Naive thymus-derived CD4-positive, alpha-beta T cell (primary cell): Measurements from ENCODE around the gene SHLD2. TPM values are rescaled to one million over a fixed set of nuclear protein-coding genes. Genes with fewer than 3 reads are reported as not detected.

Source experiments
- ATAC-seq: fragments of 150-1000 bp; cut with Tn5 transposase; 2 replicates; pipeline ENCODE4 v1.10.0; 2021; ENCODE audit warnings: mild to moderate bottlenecking, moderate library complexity
- CTCF ChIA-PET: fragments of 350-600 bp; sonication (Branson Sonifier 250); formaldehyde crosslinking; loops from one replicate; lab custom pipeline; 2021; ENCODE audit warnings: antibody characterized with exemption; lab: Charles Lee
- POLR2A ChIA-PET: fragments of 350-600 bp; sonication (Branson Sonifier 250); formaldehyde crosslinking; loops from one replicate; lab custom pipeline; 2021; ENCODE audit warnings: antibody characterized with exemption, inconsistent platforms; lab: Charles Lee
- DNase-seq, 9 donors: peaks; one replicate each; pipeline versions ENCODE4 v3.0.0 to v3.0.0-alpha.2; 2020 to 2022; ENCODE audit warnings: mixed read lengths in 1 of 9
- H3K27ac ChIP-seq: one replicate; pipeline ENCODE4 v1.7.0; 2013; ENCODE audit warnings: mild to moderate bottlenecking, low read depth, low read length, moderate library complexity
- H3K27me3 ChIP-seq, 2 donors: one replicate each; pipeline ENCODE4 v1.7.0; 2013; ENCODE audit warnings: low read length in 2 of 2, mild to moderate bottlenecking in 2 of 2, moderate library complexity in 2 of 2; ENCODE audit not compliant: control insufficient read depth in 2 of 2, insufficient read depth in 2 of 2
- H3K36me3 ChIP-seq, 3 experiments: 1 replicate in 2 of 3; 2 replicates in 1 of 3; pipeline ENCODE4 v1.7.0; 2013; ENCODE audit warnings: low read length in 3 of 3, mild to moderate bottlenecking in 3 of 3, moderate library complexity in 1 of 3; ENCODE audit not compliant: insufficient read depth in 3 of 3, control insufficient read depth in 2 of 3
- H3K4me1 ChIP-seq, 2 donors: one replicate each; pipeline ENCODE4 v1.7.0; 2013; ENCODE audit warnings: low read length in 2 of 2, mild to moderate bottlenecking in 2 of 2, moderate library complexity in 1 of 2; ENCODE audit not compliant: control insufficient read depth in 2 of 2, insufficient read depth in 2 of 2
- H3K4me3 ChIP-seq: 2 replicates; pipeline ENCODE4 v1.7.0; 2013; ENCODE audit warnings: mild to moderate bottlenecking, low read length
- H3K9me3 ChIP-seq, 3 experiments: 1 replicate in 2 of 3; 2 replicates in 1 of 3; pipeline ENCODE4 v1.7.0; 2013; ENCODE audit warnings: low read length in 3 of 3; ENCODE audit not compliant: control insufficient read depth in 2 of 3
- H3K27ac Mint-ChIP-seq, 9 donors: one replicate each; pipeline ENCODE4 v1.8.0; 2020 to 2022; ENCODE audit warnings: mixed read lengths in 9 of 9, mild to moderate bottlenecking in 8 of 9, moderate library complexity in 5 of 9, inconsistent platforms in 2 of 9
- H3K27me3 Mint-ChIP-seq, 5 donors: one replicate each; pipeline ENCODE4 v1.8.0; 2021 to 2022; ENCODE audit warnings: mixed read lengths in 5 of 5, mild to moderate bottlenecking in 1 of 5
- H3K36me3 Mint-ChIP-seq, 5 donors: one replicate each; pipeline ENCODE4 v1.8.0; 2020 to 2022; ENCODE audit warnings: mixed read lengths in 5 of 5, mild to moderate bottlenecking in 3 of 5, inconsistent platforms in 1 of 5
- H3K4me1 Mint-ChIP-seq, 7 donors: one replicate each; pipeline ENCODE4 v1.8.0; 2020 to 2022; ENCODE audit warnings: mixed read lengths in 7 of 7, mild to moderate bottlenecking in 3 of 7, inconsistent platforms in 1 of 7
- H3K4me3 Mint-ChIP-seq, 10 donors: one replicate each; pipeline ENCODE4 v1.8.0; 2020 to 2022; ENCODE audit warnings: mild to moderate bottlenecking in 10 of 10, mixed read lengths in 10 of 10, moderate library complexity in 6 of 10, inconsistent platforms in 2 of 10
- H3K9me3 Mint-ChIP-seq, 11 donors: one replicate each; pipeline ENCODE4 v1.8.0; 2020 to 2022; ENCODE audit warnings: mixed read lengths in 11 of 11, mild to moderate bottlenecking in 4 of 11, inconsistent platforms in 1 of 11, moderate library complexity in 1 of 11
- intact Hi-C, 2 donors: fragments of 100-400 bp; cut with micrococcal nuclease; formaldehyde crosslinking; loops; one replicate each; pipeline ENCODE4 v1.15.1; 2023
- polyA plus RNA-seq, 2 donors: library from polyadenylated mRNA; unstranded; fragments of 300-500 nt; fragmentation: Illumina TruSeq; gene quantifications; one replicate each; pipeline ENCODE4 v1.2.3, GENCODE V29; 2021
- total RNA-seq, 6 experiments: library from RNA in 5 of 6; stranded (reverse) in 5 of 6; gene quantifications; 1 replicate in 5 of 6; 2 replicates in 1 of 6; pipeline ENCODE4 v1.2.3 and lab custom pipeline; 2021 to 2026

The SHLD2 gene
- total and polyA plus RNA-seq, 7 experiments from 2014 or later = 14.9 to 31.4 (median 20.6) TPM

- H3K9me3 ChIP-seq = no peaks in the 10 kb centered on the region
- Mint-ChIP-seq H3K9me3 (no peaks in the 10 kb centered on the region), H3K36me3 (peaks cover 3 to 37% (median 16%) of the 10 kb centered on the region in 5 donors), H3K4me3 (no peak overlapping the region), H3K27ac (no peak overlapping the region), H3K27me3 (no peaks in the 10 kb centered on the region), H3K4me1 (no peaks in the 10 kb centered on the region)
- POLR2A ChIA-PET = no interaction called here
- peaks cover 22 to 74% (median 25%) of the 10 kb centered on the region in 3 experiments for H3K36me3 ChIP-seq
- H3K4me1 ChIP-seq = no peaks in the 10 kb centered on the region
- DNase-seq (no peak), ATAC-seq (no peak)
- intact Hi-C loops = no loop called here
- no peaks in the 10 kb centered on the region for H3K27me3 ChIP-seq
- CTCF ChIA-PET = no interaction called here
- no peak overlapping the region for H3K4me3 ChIP-seq
- no peak overlapping the region for H3K27ac ChIP-seq
Observed at GRCh38 chr10:87058171-87058570, 36.8 kb upstream of the SHLD2 start.

- no peaks in the 10 kb centered on the region for H3K9me3 Mint-ChIP-seq
- H3K36me3 Mint-ChIP-seq = peaks cover 3 to 41% (median 25%) of the 10 kb centered on the region in 5 donors
- intact Hi-C loops = no loop called here
- Histone ChIP-seq H3K4me3 (no peak overlapping the region), H3K27me3 (no peaks in the 10 kb centered on the region), H3K27ac (no peak overlapping the region), H3K4me1 (no peaks in the 10 kb centered on the region), H3K36me3 (peaks cover 22 to 73% (median 25%) of the 10 kb centered on the region in 3 experiments), H3K9me3 (no peaks in the 10 kb centered on the region)
- ChIA-PET CTCF (no interaction called here), POLR2A (no interaction called here)
- ATAC-seq (no peak), DNase-seq (no peak)
- H3K27ac Mint-ChIP-seq = no peak overlapping the region
- H3K4me1 Mint-ChIP-seq = no peaks in the 10 kb centered on the region
- no peaks in the 10 kb centered on the region for H3K27me3 Mint-ChIP-seq
- no peak overlapping the region for H3K4me3 Mint-ChIP-seq
Observed at GRCh38 chr10:87059401-87059800, 35.6 kb upstream of the SHLD2 start.

GRCh38 chr10:87060280-87060928, 34.6 kb upstream of the SHLD2 start:
- Histone ChIP-seq H3K27ac (no peak overlapping the region), H3K9me3 (no peaks in the 10 kb centered on the region), H3K27me3 (no peaks in the 10 kb centered on the region), H3K4me1 (no peaks in the 10 kb centered on the region), H3K36me3 (peaks cover 22 to 65% (median 25%) of the 10 kb centered on the region in 3 experiments), H3K4me3 (no peak overlapping the region)
- no peak for ATAC-seq
- Mint-ChIP-seq H3K4me1 (no peaks in the 10 kb centered on the region), H3K36me3 (peaks cover 3 to 41% (median 25%) of the 10 kb centered on the region in 5 donors), H3K27ac (peak overlapping the region in 3 of 9 donors; percentile 55 to 65 (median 57)), H3K9me3 (no peaks in the 10 kb centered on the region), H3K4me3 (no peak overlapping the region), H3K27me3 (no peaks in the 10 kb centered on the region)
- intact Hi-C loops = loop anchor here in 1 of 2 donors (5.0 kb wide), 1 partner anchor 123 kb away; no protein-coding TSS in a partner anchor
- no peak for DNase-seq
- ChIA-PET CTCF (no interaction called here), POLR2A (no interaction called here)

GRCh38 chr10:87064651-87065050, 30.4 kb upstream of the SHLD2 start:
- intact Hi-C loops = loop anchor here in 1 of 2 donors (5.0 kb wide), 1 partner anchor 127 kb away; no protein-coding TSS in a partner anchor
- Mint-ChIP-seq H3K27ac (no peak overlapping the region), H3K4me3 (no peak overlapping the region), H3K4me1 (peaks cover 0 to 4% (median 0%) of the 10 kb centered on the region in 7 donors), H3K9me3 (no peaks in the 10 kb centered on the region), H3K36me3 (peaks cover 14 to 61% (median 40%) of the 10 kb centered on the region in 5 donors), H3K27me3 (no peaks in the 10 kb centered on the region)
- Histone ChIP-seq H3K4me3 (no peak overlapping the region), H3K9me3 (no peaks in the 10 kb centered on the region), H3K27ac (no peak overlapping the region), H3K4me1 (no peaks in the 10 kb centered on the region), H3K36me3 (peaks cover 27 to 68% (median 27%) of the 10 kb centered on the region in 3 experiments), H3K27me3 (no peaks in the 10 kb centered on the region)
- DNase-seq (no peak), ATAC-seq (no peak)
- POLR2A ChIA-PET = no interaction called here
- CTCF ChIA-PET = interaction anchor here (1.1 kb wide), 1 partner anchor 125 kb away, joined by 4 read pairs; no protein-coding TSS in a partner anchor

GRCh38 chr10:87066178-87066577, 28.8 kb upstream of the SHLD2 start:
- H3K36me3 Mint-ChIP-seq = peaks cover 14 to 51% (median 31%) of the 10 kb centered on the region in 5 donors

GRCh38 chr10:87066865-87067264, 28.1 kb upstream of the SHLD2 start:
- Histone ChIP-seq H3K4me1 (no peaks in the 10 kb centered on the region), H3K4me3 (no peak overlapping the region), H3K36me3 (peaks cover 18 to 59% (median 18%) of the 10 kb centered on the region in 3 experiments), H3K27me3 (no peaks in the 10 kb centered on the region), H3K27ac (no peak overlapping the region), H3K9me3 (no peaks in the 10 kb centered on the region)
- ChIA-PET POLR2A (no interaction called here), CTCF (interaction anchor here (0.7 kb wide), 1 partner anchor 9 kb away, joined by 3 read pairs; no protein-coding TSS in a partner anchor)
- peaks cover 0 to 5% (median 0%) of the 10 kb centered on the region in 7 donors for H3K4me1 Mint-ChIP-seq
- DNase-seq = no peak
- intact Hi-C loops = no loop called here
- H3K27ac Mint-ChIP-seq = peak overlapping the region in 4 of 9 donors; percentile 25 to 72 (median 50)
- no peaks in the 10 kb centered on the region for H3K27me3 Mint-ChIP-seq
- no peak overlapping the region for H3K4me3 Mint-ChIP-seq
- ATAC-seq = no peak
- peaks cover 20 to 58% (median 36%) of the 10 kb centered on the region in 5 donors for H3K36me3 Mint-ChIP-seq
- no peaks in the 10 kb centered on the region for H3K9me3 Mint-ChIP-seq

More at GRCh38 chr10:87066178-87066577, 28.8 kb upstream of the SHLD2 start:
- H3K27me3 Mint-ChIP-seq = no peaks in the 10 kb centered on the region
- Histone ChIP-seq H3K9me3 (no peaks in the 10 kb centered on the region), H3K36me3 (peaks cover 18 to 61% (median 18%) of the 10 kb centered on the region in 3 experiments), H3K27ac (no peak overlapping the region), H3K4me3 (no peak overlapping the region), H3K27me3 (no peaks in the 10 kb centered on the region), H3K4me1 (no peaks in the 10 kb centered on the region)
- H3K9me3 Mint-ChIP-seq = no peaks in the 10 kb centered on the region
- peak overlapping the region in 5 of 9 donors; percentile 9 to 38 (median 19) for H3K27ac Mint-ChIP-seq
- DNase-seq = no peak
- ATAC-seq = no peak
- H3K4me1 Mint-ChIP-seq = peaks cover 0 to 4% (median 0%) of the 10 kb centered on the region in 7 donors
- ChIA-PET POLR2A (interaction anchor here (0.6 kb wide), 1 partner anchor 19 kb away, joined by 5 read pairs; no protein-coding TSS in a partner anchor), CTCF (no interaction called here)
- intact Hi-C loops = no loop called here
- no peak overlapping the region for H3K4me3 Mint-ChIP-seq
